ENCODE results near the gene GATM.

The GATM gene

DNA sequence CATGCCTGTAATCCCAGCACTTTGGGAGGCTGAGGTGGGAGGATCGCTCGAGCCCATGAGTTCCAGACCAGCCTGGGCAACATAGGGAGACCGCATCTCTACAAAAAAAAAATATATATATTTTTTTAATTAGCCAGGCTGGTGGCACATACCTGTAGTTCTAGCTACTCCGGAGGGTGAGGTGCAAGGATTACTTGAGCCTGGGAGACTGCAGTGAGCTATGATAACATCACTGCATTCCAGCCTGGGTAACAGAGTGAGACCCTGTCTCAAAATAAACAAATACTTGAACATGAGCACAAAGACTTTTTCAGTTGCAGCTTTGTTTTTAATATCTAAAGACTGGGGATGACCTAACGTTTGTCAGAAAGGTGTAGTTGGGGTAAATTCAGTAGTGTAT lies 31.3 kb upstream of the GATM start:
- DNase-seq (ENCODE audit: low read depth), result no peak
- no peak overlapping the region for H3K4me3 ChIP-seq (ENCODE audit: low read depth, low read length)
- TF ChIP-seq, protein P1, sequence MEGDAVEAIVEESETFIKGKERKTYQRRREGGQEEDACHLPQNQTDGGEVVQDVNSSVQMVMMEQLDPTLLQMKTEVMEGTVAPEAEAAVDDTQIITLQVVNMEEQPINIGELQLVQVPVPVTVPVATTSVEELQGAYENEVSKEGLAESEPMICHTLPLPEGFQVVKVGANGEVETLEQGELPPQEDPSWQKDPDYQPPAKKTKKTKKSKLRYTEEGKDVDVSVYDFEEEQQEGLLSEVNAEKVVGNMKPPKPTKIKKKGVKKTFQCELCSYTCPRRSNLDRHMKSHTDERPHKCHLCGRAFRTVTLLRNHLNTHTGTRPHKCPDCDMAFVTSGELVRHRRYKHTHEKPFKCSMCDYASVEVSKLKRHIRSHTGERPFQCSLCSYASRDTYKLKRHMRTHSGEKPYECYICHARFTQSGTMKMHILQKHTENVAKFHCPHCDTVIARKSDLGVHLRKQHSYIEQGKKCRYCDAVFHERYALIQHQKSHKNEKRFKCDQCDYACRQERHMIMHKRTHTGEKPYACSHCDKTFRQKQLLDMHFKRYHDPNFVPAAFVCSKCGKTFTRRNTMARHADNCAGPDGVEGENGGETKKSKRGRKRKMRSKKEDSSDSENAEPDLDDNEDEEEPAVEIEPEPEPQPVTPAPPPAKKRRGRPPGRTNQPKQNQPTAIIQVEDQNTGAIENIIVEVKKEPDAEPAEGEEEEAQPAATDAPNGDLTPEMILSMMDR (IDR thresholded peaks at IDR 0.05; ENCODE audit: insufficient read depth, low read depth, low read length, missing control alignments), result no peak

DNA sequence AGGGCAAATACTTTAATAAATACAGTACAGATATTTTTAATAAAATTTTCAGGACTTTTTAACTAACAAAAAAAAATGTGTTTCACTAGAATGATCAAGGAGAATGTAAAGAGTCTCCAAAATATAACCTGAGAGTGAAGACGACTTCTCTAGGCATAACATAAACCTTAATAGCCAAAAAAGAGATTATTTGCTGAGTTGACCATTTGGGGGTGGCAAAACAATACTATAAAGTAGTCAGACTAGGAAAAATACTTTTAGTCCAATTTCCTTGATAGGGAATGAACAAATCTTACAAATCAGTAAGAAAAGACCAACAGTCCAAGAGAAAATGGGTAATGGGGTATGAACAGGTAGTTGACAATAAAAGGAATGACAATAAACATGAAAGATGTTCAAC lies 29.4 kb upstream of the GATM start:
- DNase-seq (ENCODE audit: low read depth), result no peak
- H3K4me3 ChIP-seq (ENCODE audit: low read depth, low read length), result no peak overlapping the region
- TF ChIP-seq, protein P1 (IDR thresholded peaks at IDR 0.05; ENCODE audit: insufficient read depth, low read depth, low read length, missing control alignments), result no peak

DNA sequence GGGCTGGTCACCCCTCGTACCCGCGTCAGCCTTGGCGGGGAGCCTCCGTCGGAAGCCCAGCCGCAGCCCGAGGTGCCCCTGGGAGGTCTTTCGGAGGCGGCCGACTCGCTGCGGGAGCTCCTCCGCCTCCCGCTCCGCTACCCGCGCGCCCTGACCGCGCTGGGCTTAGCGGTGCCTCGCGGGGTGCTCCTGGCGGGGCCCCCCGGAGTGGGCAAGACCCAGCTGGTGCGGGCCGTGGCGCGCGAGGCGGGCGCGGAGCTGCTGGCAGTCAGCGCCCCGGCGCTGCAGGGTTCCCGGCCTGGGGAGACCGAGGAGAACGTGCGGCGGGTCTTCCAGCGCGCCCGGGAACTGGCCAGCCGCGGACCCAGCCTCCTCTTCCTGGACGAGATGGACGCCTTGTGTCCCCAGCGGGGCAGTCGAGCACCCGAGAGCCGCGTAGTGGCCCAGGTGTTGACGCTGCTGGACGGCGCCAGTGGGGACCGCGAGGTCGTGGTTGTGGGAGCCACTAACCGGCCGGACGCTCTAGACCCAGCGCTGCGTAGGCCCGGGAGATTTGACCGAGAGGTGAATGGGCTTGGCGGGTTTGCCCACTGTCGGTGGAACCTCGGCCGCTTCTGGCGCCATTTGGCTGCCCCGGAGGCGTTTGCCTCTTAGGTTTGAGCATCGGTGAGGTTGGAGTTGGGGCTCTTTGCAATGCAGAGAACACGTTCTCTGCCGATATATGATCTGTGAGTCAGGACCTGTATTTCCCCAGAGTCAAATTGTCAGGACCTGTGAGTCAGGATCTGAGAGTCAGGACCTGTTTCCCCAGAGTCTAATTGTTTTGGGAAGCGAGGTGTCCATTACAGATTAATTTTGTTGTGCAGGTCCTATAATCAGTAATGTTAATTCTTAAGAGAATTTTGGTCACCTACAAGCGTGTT lies 24.9 kb upstream of the GATM start:
- peak overlapping the region; percentile 96 for H3K4me3 ChIP-seq (ENCODE audit: low read depth, low read length)
- peak; percentile 61 for DNase-seq (ENCODE audit: low read depth)
- TF ChIP-seq, protein P1 (IDR thresholded peaks at IDR 0.05; ENCODE audit: insufficient read depth, low read depth, low read length, missing control alignments), result no peak

DNA sequence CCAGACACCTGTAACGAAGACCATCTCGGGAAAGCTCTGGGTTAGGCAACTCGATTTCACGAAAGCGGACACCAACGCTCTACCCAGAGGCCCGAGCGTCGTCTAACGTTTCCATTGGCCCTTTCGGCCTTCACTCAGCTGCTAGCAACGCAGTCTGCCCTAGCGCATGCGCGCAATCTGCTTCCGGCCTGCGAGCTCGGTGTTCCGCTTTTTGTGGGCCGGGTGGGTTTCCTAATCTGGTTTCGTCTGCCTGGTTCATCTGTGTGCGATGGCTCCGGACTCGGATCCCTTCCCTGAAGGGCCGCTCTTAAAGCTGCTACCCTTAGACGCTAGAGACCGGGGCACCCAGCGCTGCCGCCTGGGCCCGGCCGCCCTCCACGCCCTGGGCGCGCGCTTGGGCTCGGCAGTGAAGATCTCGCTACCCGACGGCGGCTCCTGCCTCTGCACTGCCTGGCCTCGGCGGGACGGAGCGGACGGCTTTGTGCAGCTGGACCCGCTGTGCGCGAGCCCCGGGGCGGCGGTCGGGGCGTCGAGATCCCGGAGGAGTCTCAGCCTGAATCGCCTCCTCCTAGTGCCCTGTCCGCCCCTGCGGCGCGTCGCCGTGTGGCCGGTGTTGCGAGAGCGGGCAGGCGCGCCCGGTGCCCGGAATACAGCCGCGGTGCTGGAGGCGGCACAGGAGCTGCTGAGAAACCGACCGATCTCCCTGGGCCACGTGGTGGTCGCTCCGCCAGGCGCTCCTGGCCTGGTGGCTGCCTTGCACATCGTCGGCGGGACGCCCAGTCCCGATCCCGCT lies 24.0 kb upstream of the GATM start:
- peak overlapping the region; percentile 96 for H3K4me3 ChIP-seq (ENCODE audit: low read depth, low read length)

DNA sequence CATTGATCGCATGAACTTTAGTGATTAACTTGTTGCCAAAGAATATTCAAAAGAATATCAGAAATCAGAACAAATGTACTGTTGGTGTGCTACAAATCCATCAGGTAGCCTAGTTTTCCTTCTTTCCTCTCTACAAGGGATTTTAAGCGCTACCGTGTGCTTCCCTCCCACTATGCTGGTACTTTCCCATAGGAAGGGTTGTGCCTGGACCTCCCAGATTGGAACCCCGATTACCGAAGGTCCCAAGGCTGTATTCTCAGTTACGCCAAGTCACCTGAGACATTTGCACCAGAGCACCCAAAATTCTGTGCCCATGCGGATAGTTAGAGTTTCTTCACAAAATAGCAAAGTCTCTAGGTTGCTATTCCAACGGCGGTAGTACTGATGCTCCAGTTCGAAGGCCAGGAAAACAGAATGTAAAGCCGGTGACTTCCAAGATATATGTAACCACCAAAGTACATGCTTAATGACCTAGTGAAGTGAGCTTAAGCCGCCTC lies 23.4 kb upstream of the GATM start:
- TF ChIP-seq, protein P1 (IDR thresholded peaks at IDR 0.05; ENCODE audit: insufficient read depth, low read depth, low read length, missing control alignments), result no peak
- DNase-seq (ENCODE audit: low read depth), result no peak
- peak overlapping the region; percentile 96 for H3K4me3 ChIP-seq (ENCODE audit: low read depth, low read length)

More for the DNA sequence above, 24.0 kb upstream of the GATM start:
- TF ChIP-seq, protein P1 (IDR thresholded peaks at IDR 0.05; ENCODE audit: insufficient read depth, low read depth, low read length, missing control alignments), result no peak
- DNase-seq (ENCODE audit: low read depth), result peak; percentile 99

DNA sequence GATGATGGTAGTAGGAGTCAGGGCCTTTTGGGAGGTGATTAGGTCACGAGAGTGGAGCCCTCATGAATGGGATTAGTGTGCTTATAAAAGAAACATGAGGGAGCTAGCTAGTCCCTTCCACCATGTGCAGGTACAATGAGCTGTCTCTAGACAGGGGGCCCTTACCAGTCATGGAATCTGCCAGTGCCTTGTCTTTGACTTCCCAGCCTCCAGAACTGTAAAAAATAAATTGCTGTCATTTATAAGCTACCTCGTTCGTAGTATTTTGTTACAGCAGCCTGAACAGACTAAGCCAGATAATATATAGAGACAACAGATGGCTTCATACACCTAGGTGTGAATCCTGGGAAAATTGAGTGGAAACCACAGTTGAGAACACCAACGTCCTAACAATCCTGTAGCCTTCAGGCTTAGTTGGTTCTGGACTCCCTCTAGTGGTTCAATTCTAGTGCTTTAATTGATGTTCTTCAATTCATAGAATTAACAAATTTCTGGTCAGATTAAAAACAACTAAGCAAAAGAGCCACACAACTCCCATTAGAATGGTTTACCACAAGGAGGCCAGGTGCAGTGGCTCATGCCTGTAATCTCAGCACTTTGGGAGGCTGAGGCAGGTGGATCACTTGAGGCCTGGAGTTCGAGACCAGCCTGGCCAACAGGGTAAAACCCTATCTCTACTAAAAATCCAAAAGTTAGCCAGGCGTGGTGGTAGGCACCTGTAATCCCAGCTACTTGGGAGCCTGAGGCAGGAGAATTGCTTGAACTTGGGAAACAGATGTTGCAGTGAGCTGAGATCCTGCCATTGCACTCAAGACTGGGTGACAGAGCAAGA lies 21.3 kb upstream of the GATM start:
- H3K4me3 ChIP-seq (ENCODE audit: low read depth, low read length), result no peak overlapping the region
- peak; percentile 62 for DNase-seq (ENCODE audit: low read depth)
- TF ChIP-seq, protein P1 (IDR thresholded peaks at IDR 0.05; ENCODE audit: insufficient read depth, low read depth, low read length, missing control alignments), result peak; percentile 63
